ENCODE measurements around the gene MAN1C1. TPM values are rescaled to one million over a fixed set of nuclear protein-coding genes. Genes with fewer than 3 reads are reported as not detected.
A peak's percentile ranks its signal among the peaks of the same experiment; 100 is the strongest.

MAN1C1 gene
- total RNA-seq, 2 experiments from 2014 or later = 22.3 to 24.1 TPM

DNA sequence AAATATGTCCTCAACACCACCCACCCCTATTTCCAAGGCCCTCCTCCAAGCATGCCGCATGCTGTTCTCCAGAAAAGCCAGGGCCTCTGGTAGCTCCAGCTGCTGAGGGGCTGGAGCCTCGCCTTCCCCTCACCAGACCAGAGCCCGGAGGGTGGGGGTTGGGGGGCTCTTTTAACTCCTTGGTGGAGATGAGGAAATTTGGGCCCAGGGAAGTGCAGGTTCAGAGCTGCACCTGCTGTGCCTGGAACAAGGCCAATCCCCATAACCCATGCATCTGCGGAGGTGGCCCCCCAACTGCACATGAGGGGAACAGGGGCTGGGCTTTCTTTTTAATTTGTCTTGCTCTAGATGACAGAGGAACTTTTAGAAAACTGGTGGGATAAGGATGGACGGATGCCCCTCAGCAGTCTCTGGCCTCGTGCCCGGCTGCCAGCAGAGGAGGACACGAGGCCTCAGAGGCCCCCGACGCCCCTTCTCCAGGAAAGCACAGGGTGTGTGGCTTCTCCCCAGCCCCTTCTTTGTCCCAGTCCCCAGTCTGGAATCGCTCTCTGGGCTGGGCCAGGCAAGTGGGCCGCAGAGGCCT is 182.9 kb downstream of the MAN1C1 start:
- Mint-ChIP-seq H3K36me3 (ENCODE audit: low read depth) (peaks cover 2% of the 10 kb centered on the region), H3K27me3 (peaks cover 13% of the 10 kb centered on the region), H3K4me1 (peaks cover 51% of the 10 kb centered on the region), H3K4me3 (peak overlapping the region; percentile 51), H3K9me3 (no peaks in the 10 kb centered on the region), H3K27ac (no peak overlapping the region)
- ChIA-PET CTCF (interaction anchor here (0.7 to 1.4 kb wide), 5 partner anchors 8 to 191 kb away, joined by 3 to 4 read pairs (median 3); partner anchors contain the start of gene MTFR1L), POLR2A (no interaction called here)
- no peak for DNase-seq

DNA sequence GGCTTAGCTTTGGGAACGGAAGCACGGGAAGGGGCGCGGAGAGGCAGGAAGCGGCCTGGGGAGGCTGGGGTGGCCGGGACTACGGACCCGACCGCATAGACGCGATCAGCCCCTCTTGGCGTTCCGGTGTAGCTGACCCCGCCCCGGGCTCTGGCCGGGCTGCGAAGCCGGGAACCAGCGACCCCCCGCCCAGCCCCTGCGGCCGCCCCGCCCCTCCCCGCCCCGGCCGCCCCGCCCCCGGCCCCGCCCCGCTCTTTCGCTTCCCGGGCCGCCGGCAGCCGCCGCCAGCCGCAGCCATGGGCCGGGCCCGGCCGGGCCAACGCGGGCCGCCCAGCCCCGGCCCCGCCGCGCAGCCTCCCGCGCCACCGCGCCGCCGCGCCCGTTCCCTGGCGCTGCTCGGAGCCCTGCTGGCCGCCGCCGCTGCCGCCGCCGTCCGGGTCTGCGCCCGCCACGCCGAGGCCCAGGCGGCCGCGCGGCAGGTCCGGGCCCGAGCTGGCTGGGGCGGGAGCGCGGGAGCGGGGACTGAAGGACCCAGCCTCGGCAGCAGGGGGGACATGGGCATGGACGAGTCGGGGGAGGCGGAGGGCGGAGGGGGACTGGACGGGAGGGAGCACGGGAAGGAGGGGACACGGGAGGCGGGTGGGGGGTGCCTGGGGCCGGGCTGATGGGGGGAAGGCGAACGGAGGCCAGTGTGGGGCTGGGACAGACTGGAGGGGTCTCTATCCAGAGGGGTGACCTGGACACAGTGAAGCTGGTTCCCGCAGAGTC is 183.5 kb downstream of the MAN1C1 start, which contains the start of gene SELENON:
Gene SELENON (plus strand): TSS at position 259 of the 768 bp plus-strand sequence. CDS start 38 bp downstream, at position 297.
- Mint-ChIP-seq H3K27ac (no peak within 1 kb of the TSS), H3K4me3 (peak within 1 kb of the TSS; percentile 70), H3K4me1 (peaks cover 55% of the 10 kb centered on the region), H3K27me3 (peaks cover 14% of the 10 kb centered on the region), H3K9me3 (no peaks in the 10 kb centered on the region), H3K36me3 (ENCODE audit: low read depth) (peaks cover 2% of the 10 kb centered on the region)
- DNase-seq = peak; percentile 35
- POLR2A ChIA-PET = interaction anchor here (1.2 to 1.3 kb wide), 3 partner anchors 25 to 185 kb away, joined by 3 to 4 read pairs (median 3); no protein-coding TSS in a partner anchor
- CTCF ChIA-PET = interaction anchor here (0.8 to 4.7 kb wide), 4 partner anchors 9 to 192 kb away, joined by 3 to 30 read pairs (median 3); no protein-coding TSS in a partner anchor

DNA sequence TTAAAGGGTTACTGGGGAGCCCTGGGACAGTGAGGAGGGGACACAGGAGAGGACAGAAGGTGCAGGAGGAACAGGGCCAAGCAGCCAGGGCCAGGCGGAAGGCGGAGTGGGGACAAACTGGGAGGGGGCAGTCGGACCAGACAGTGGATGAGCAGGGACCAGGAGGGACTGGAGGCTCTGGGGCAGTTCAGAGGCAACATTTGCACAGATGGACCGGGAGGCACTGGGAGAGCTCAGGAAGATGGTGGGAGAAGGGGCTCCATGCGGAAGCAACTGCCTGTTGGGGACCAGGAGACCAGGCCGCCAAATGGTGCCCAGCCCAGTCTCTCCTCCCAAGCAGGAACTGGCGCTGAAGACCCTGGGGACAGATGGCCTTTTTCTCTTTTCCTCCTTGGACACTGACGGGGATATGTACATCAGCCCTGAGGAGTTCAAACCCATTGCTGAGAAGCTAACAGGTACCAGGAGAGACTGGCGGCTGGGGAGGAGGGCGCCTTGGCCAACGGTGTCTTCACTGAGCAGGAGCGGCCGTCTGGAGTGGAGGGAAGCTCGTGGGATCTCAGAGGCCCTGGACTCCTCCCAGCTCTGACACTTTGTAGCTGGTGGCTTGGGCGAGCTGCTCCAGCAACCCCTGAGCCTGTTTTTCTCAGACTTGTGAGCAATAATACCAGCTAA is 184.2 kb downstream of the MAN1C1 start:
- Mint-ChIP-seq H3K36me3 (ENCODE audit: low read depth) (peaks cover 2% of the 10 kb centered on the region), H3K27me3 (peaks cover 14% of the 10 kb centered on the region), H3K4me1 (peaks cover 54% of the 10 kb centered on the region), H3K9me3 (no peaks in the 10 kb centered on the region), H3K4me3 (peak overlapping the region; percentile 70), H3K27ac (no peak overlapping the region)
- POLR2A ChIA-PET = interaction anchor here (1.2 to 1.3 kb wide), 4 partner anchors 26 to 257 kb away, joined by 3 to 4 read pairs (median 3); partner anchors contain the start of gene LDLRAP1
- no peak for DNase-seq
- CTCF ChIA-PET = interaction anchor here (0.8 to 4.7 kb wide), 7 partner anchors 10 to 297 kb away, joined by 3 to 30 read pairs (median 4); no protein-coding TSS in a partner anchor

DNA sequence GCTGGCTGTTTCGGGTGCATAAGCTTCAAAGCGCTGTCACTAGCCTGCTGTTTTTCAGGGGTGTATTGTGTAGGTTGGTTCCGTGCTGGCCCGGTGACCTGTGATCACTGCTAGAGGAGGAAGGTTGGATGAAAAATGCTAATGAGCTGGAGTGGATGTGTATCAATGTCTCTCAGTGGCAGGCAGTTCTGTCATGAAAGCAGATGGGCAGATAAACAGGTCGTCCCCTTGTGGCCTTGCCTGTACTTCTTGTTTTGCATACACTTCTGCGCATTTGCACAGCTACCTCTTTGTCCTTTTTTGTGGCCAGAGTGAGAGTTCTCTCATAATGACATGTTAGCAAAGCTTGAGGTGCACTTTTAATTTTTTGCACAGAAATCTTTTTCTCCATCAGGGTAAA is 186.3 kb downstream of the MAN1C1 start:
- H3K4me1 Mint-ChIP-seq = peaks cover 33% of the 10 kb centered on the region
- DNase-seq = no peak
- no peak overlapping the region for H3K4me3 Mint-ChIP-seq
- H3K27ac Mint-ChIP-seq = no peak overlapping the region
- peaks cover 9% of the 10 kb centered on the region for H3K27me3 Mint-ChIP-seq
- POLR2A ChIA-PET = interaction anchor here (0.6 to 1.6 kb wide), 7 partner anchors 9 to 242 kb away, joined by 3 to 4 read pairs (median 3); no protein-coding TSS in a partner anchor
- no peaks in the 10 kb centered on the region for H3K36me3 Mint-ChIP-seq (ENCODE audit: low read depth)
- CTCF ChIA-PET = interaction anchor here (0.7 to 4.7 kb wide), 5 partner anchors 8 to 283 kb away, joined by 3 to 30 read pairs (median 4); no protein-coding TSS in a partner anchor
- H3K9me3 Mint-ChIP-seq = no peaks in the 10 kb centered on the region

DNA sequence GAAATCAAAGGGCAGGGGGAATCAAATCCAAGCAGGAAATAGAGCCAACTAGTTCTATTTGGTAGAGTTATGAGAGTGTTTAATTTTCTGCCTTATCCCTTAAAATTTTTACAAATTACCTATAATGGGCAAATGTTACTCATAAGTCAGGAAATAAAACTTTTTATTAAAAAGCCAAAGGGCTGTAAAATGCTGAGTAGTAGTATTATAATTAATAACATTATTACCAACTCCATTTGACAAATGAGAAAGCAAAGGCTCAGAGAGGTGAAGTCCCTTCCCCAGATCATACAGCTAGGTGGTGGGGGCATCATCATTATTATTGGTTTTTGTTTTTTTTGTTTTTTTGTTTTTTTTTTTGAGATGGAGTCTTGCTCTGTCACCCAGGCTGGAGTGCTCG is 186.8 kb downstream of the MAN1C1 start:
- Mint-ChIP-seq H3K4me1 (peaks cover 30% of the 10 kb centered on the region), H3K4me3 (no peak overlapping the region), H3K9me3 (no peaks in the 10 kb centered on the region), H3K36me3 (ENCODE audit: low read depth) (no peaks in the 10 kb centered on the region), H3K27me3 (peaks cover 9% of the 10 kb centered on the region), H3K27ac (no peak overlapping the region)
- ChIA-PET CTCF (interaction anchor here (0.6 to 4.7 kb wide), 6 partner anchors 8 to 562 kb away, joined by 3 to 30 read pairs (median 4); no protein-coding TSS in a partner anchor), POLR2A (interaction anchor here (1.0 to 1.6 kb wide), 6 partner anchors 9 to 242 kb away, joined by 3 to 4 read pairs (median 3); no protein-coding TSS in a partner anchor)
- no peak for DNase-seq

DNA sequence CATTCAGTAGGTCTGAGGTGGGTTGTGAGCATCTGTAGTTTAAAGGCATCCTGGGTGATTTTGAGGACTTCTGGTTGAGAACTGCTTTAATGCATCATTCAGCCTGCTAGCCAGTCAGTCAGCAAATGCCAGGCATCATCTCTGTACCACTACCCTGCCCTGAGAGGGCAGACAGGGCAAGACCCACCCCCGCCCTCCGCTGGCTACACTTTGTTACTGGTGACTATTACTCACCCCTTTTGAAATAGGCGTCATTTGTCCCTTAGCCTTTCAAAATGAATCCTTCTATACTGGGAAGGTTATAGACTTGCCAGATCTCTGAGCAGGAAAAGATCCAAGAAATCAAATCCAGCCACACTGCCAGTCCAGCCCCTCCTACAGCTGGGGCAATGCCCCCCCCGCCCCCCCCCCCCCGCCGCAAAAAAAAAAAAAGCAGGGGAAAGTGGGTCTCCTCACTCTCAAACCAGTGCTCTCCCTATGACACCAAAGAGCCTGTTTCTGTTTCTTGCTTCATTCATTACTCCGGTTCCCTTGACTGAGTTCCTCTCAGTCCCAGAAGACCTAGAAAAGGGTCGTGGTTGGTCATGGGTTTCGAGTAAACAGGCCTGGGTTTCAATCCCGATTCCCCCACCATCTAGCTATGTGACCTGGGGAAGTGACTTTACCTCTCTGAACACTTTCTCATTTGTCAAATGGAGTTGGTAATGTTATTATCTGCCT is 187.8 kb downstream of the MAN1C1 start:
- ChIA-PET POLR2A (interaction anchor here (1.2 kb wide), 1 partner anchor 15 kb away, joined by 4 read pairs; the partner anchor contains the start of gene MTFR1L), CTCF (interaction anchor here (4.7 kb wide), 1 partner anchor 195 kb away, joined by 30 read pairs; no protein-coding TSS in a partner anchor)
- H3K36me3 Mint-ChIP-seq (ENCODE audit: low read depth) = no peaks in the 10 kb centered on the region

DNA sequence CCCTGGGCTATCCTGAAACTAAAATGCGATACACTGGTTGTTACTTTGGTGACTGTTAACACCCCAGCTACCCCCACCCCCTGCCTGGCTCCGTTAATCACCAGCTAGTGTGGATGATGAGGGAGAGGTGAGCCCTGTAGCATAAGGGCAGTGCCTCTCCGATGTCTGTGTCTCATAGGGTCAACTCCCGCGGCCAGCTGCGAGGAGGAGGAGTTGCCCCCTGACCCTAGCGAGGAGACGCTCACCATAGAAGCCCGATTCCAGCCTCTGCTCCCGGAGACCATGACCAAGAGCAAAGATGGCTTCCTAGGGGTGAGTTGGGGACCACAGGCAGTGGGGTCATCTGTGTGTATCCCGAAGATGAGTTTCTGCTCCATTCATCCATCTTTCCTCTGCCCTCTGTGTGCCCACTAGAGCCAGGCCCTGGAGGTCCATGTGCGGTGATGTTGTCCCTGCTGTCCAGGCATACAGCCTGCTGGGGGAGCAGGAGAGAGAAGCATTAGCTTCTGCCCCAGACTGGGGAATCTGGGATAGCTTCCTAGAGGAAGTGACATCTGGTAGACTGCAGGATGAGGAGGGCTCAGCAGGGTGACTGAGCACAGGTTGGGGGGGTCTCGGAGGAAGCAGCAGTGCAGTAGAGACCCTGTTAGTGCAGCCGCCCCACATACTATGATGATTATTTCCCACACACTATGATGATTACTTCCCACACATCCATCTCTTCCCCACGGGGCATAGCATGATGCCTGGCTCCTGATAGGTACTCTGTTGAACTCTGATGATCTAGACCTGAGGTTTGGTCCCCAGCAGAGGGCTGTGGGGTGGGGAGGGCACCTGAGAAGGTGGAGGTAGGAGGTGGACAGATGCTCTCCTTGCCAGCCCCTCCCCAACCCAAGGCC is 188.6 kb downstream of the MAN1C1 start:
- ChIA-PET POLR2A (interaction anchor here (1.2 kb wide), 1 partner anchor 15 kb away, joined by 4 read pairs; the partner anchor contains the start of gene MTFR1L), CTCF (interaction anchor here (4.7 kb wide), 1 partner anchor 196 kb away, joined by 30 read pairs; no protein-coding TSS in a partner anchor)
- H3K27me3 Mint-ChIP-seq = peaks cover 9% of the 10 kb centered on the region
- DNase-seq = no peak
- no peaks in the 10 kb centered on the region for H3K9me3 Mint-ChIP-seq
- no peak overlapping the region for H3K4me3 Mint-ChIP-seq
- peaks cover 26% of the 10 kb centered on the region for H3K4me1 Mint-ChIP-seq
- no peaks in the 10 kb centered on the region for H3K36me3 Mint-ChIP-seq (ENCODE audit: low read depth)
- no peak overlapping the region for H3K27ac Mint-ChIP-seq

More for the DNA sequence above, 187.8 kb downstream of the MAN1C1 start:
- H3K27ac Mint-ChIP-seq = no peak overlapping the region
- no peak for DNase-seq
- no peaks in the 10 kb centered on the region for H3K9me3 Mint-ChIP-seq
- H3K4me3 Mint-ChIP-seq = no peak overlapping the region
- H3K27me3 Mint-ChIP-seq = peaks cover 9% of the 10 kb centered on the region
- H3K4me1 Mint-ChIP-seq = peaks cover 29% of the 10 kb centered on the region

DNA sequence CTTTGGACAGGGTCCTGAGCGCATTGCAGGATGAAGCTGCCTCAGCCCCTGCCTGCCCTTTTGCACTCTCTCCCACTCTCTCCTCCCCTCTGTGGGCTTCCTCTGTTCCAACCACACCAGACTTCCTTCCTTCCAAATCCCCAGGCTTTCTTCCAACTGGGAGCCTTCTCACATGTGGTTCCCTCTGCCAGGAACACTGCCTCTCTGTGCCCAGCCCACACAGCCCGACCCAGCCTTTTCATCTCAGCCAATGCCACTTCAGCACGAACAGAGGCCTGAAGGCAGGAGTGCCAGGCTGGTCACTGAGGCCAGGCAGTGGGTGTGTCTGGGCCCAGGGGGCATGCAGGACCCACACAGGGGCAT is 189.3 kb downstream of the MAN1C1 start:
- Mint-ChIP-seq H3K36me3 (ENCODE audit: low read depth) (no peaks in the 10 kb centered on the region), H3K4me1 (peaks cover 22% of the 10 kb centered on the region), H3K9me3 (no peaks in the 10 kb centered on the region), H3K4me3 (no peak overlapping the region), H3K27me3 (peaks cover 5% of the 10 kb centered on the region), H3K27ac (no peak overlapping the region)
- no peak for DNase-seq
- ChIA-PET POLR2A (no interaction called here), CTCF (no interaction called here)

DNA sequence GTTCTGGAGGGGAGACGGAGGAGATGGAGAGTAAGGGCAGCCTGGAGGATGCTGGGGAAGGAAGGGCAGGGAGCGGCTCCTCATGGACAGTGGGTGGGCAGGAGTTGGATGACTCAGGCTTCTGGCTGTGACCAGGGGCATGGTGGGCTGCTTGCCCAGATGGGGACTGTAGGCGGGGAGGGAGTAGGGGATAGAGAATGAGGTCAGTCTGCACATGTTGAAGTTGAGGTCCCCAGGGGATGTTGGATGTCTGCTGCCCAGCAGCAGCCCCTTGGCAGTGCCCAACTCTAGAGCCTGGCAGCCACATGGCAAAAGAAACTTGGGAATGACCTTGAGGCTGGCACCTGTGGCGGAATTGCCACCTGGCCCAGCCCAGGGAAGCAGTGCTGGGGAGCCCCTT is 189.8 kb downstream of the MAN1C1 start:
- peaks cover 5% of the 10 kb centered on the region for H3K27me3 Mint-ChIP-seq
- no peaks in the 10 kb centered on the region for H3K9me3 Mint-ChIP-seq
- ChIA-PET CTCF (no interaction called here), POLR2A (interaction anchor here (0.8 to 1.1 kb wide), 2 partner anchors 8 to 14 kb away, joined by 3 read pairs; partner anchors contain the start of gene MTFR1L)
- no peaks in the 10 kb centered on the region for H3K36me3 Mint-ChIP-seq (ENCODE audit: low read depth)
- DNase-seq = no peak
- peaks cover 20% of the 10 kb centered on the region for H3K4me1 Mint-ChIP-seq
- H3K27ac Mint-ChIP-seq = no peak overlapping the region
- H3K4me3 Mint-ChIP-seq = no peak overlapping the region

DNA sequence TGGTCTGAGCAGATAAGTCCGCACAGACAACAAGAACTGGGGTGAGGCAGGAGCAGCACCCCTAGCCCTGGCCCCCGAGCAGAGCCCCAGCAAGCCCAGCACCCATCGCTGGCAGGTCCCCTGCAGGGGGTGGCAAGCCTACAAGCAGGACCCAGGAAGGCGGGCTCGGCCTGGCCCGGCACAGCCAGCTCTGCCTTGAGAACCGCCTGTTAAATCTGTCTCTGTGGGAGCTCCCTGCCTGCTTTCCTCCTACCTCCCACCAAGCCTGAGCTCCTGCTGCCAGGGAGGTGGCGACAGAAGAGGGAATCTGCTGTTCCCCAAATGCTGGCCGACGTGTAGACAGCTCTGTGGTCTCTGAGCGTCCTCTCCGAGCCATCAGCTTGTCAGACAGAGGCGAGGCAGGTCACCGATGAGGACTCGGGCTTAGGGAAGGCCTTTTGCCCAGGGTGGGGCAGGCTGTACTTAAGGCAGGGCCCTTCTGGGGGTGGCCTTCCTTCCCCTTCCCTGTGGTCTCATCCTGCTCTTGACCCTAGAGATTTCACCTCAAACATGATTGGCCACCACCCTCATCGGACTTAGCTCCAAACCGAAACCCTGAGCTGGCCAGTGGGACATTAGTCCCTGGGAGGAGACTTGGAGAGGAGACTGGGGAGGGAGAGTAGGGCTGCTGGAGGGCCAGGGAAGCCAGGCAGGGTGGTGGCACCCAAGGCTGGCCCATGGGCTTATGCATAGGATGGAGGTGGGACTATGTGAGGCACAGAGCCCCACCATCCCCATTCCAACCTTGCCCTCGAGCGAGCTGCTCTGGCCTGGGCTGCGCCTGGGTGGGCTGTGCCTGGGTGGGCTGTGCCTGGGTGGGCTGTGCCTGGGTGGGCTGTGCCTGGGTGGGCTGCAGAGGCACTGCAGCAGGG is 191.1 kb downstream of the MAN1C1 start:
- Mint-ChIP-seq H3K9me3 (no peaks in the 10 kb centered on the region), H3K27me3 (peaks cover 4% of the 10 kb centered on the region), H3K4me1 (peaks cover 13% of the 10 kb centered on the region), H3K27ac (no peak overlapping the region), H3K36me3 (ENCODE audit: low read depth) (no peaks in the 10 kb centered on the region), H3K4me3 (no peak overlapping the region)
- CTCF ChIA-PET = interaction anchor here (1.3 to 1.7 kb wide), 3 partner anchors 10 to 199 kb away, joined by 3 to 4 read pairs (median 3); partner anchors contain the start of gene PAFAH2
- DNase-seq = no peak
- POLR2A ChIA-PET = interaction anchor here (1.1 kb wide), 1 partner anchor 12 kb away, joined by 3 read pairs; the partner anchor contains the start of gene MTFR1L

Measured in activated CD4-positive, alpha-beta memory T cell treated with anti-CD3 and anti-CD28 coated beads, Interleukin-2, amount 10 ng/mL, durations not matched to agents 7 days and 5 days (primary cell).